Mucosa of stomach (tissue), 1 donor: ENCODE data around the gene INPP4A.

Experiments
- H3K27me3 ChIP-seq: one replicate; pipeline ENCODE4 v1.7.0; 2013; ENCODE audit warnings: mild to moderate bottlenecking, low read length; ENCODE audit not compliant: control insufficient read depth, insufficient read depth
- H3K36me3 ChIP-seq: one replicate; pipeline ENCODE4 v1.7.0; 2013; ENCODE audit warnings: low read length; ENCODE audit not compliant: control insufficient read depth, insufficient read depth
- H3K4me1 ChIP-seq: one replicate; pipeline ENCODE4 v1.7.0; 2013; ENCODE audit warnings: mild to moderate bottlenecking, low read length; ENCODE audit not compliant: control insufficient read depth, insufficient read depth
- H3K4me3 ChIP-seq: one replicate; pipeline ENCODE4 v1.7.0; 2013; ENCODE audit warnings: low read length
- H3K9ac ChIP-seq: one replicate; pipeline ENCODE4 v1.7.0; 2013; ENCODE audit warnings: mild to moderate bottlenecking, low read length, moderate library complexity
- H3K9me3 ChIP-seq: one replicate; pipeline ENCODE4 v1.7.0; 2013; ENCODE audit warnings: mild to moderate bottlenecking, low read length, moderate library complexity; ENCODE audit not compliant: control insufficient read depth
- donor health status: Pancreatic carcinoma.

INPP4A gene

DNA sequence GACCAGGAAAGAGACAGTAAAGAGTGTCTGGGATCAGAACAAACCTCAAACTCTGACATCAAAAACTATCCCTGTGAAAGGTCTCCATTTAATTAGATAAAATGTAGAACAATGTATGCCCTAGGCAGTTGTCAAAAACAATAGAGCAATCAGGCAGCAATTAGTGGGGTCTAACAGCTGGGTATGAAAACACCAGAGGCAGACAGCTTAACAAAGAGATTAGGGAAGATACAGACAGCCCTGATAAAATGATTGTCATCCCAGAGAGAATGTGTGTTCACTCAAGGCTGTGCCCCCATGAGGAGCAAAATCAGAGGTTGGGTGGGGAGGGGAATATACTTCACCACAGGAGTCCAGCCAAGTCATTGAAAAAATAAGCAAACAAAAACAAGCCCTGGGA, 50.0 kb downstream of the INPP4A start:
- no peak overlapping the region for H3K9ac ChIP-seq
- H3K27me3 ChIP-seq = no peaks in the 10 kb centered on the region
- H3K4me1 ChIP-seq = no peaks in the 10 kb centered on the region
- H3K9me3 ChIP-seq = no peaks in the 10 kb centered on the region
- no peak overlapping the region for H3K4me3 ChIP-seq
- H3K36me3 ChIP-seq = no peaks in the 10 kb centered on the region

DNA sequence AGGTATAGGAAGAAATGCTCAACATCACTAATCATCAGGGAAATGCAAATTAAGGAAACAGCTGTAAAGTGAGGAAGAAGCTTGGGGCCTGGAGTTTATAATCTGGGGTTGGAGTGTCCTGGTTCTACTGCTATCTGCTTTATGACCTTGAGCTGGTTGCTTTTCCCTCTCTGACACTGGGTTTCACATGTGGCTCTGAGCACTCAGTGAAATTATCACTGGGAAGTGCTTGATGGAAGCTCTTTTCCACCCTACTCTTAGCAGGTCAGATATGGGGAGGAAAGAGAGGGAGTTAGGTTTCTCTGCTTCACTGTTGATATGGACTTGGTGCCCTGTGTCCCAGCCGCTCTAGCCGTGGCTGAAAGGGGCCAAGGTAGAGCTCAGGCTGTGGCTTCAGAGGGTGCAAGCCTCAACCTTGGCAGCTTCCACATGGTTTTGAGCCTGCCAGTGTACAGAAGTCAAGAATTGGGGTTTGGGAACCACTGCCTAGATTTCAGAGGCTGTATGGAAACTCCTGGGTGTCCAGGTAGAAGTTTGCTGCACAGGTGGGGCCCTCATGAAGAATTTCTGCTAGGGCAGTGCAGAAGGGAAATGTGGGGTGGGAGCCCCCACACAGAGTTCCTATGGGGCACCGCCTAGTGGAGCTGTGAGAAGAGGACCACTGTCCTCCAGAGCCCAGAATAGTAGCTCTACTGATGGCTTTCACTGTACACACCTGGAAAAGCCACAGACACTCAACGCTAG, 52.3 kb downstream of the INPP4A start:
- Histone ChIP-seq H3K27me3 (no peaks in the 10 kb centered on the region), H3K4me3 (no peak overlapping the region), H3K4me1 (no peaks in the 10 kb centered on the region), H3K9me3 (no peaks in the 10 kb centered on the region), H3K9ac (no peak overlapping the region), H3K36me3 (no peaks in the 10 kb centered on the region)

DNA sequence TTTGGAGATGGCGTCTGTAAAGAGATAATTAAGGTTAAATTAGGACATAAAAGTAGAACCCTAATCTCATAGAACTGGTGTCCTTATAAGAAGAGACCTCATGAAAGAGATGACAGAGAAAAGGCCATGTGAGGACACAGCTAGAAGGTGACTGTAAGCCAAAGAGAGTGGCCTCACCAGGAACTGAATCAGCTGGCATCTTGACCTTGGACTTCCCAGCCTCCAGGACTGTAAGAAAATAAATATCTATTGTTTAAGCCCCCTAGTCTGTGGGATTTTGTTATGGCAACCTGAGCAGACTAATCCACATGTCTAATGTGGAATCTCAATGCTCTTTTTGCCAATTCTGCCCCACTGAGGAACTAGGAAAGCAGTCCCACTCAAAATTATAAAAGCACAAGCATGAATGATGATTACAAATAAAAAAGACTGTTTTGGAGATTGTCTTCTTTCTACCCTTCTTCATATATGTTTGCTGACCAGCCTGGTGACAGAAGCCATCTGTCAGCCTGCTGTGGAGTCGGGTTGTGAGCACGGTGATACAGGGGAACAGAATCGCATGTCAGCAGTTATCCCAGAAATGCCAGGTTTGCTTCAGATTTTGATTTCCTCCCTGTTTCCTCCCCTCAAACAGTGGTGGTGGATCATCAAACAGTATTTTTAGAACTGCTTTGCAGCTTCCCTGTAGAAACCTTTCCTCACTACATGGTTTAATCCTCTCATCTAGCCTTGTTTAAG, 54.2 kb downstream of the INPP4A start:
- H3K36me3 ChIP-seq = no peaks in the 10 kb centered on the region

DNA sequence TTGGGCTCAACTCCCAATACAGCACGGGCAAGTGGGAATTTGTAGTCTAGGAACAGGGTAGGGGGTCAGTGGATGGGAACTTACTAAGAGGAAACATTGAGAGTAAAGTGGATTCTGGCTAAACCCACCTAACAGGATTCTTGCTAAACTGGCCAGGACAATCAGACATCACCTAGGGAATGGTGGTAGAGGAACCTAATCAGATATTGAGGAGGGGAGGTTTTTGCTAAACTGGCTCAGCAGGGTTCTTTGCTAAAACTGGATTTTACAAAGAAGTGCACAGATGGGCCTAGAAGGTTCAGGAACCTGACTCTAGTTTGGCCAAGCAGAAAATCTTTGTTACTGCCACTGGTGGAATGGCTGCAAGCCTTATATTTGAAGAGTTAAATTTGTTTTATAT, 55.9 kb downstream of the INPP4A start:
- Histone ChIP-seq H3K27me3 (no peaks in the 10 kb centered on the region), H3K4me3 (no peak overlapping the region), H3K9me3 (no peaks in the 10 kb centered on the region), H3K36me3 (no peaks in the 10 kb centered on the region), H3K4me1 (peaks cover 9% of the 10 kb centered on the region), H3K9ac (no peak overlapping the region)

More for the DNA sequence above, 54.2 kb downstream of the INPP4A start:
- H3K4me3 ChIP-seq = no peak overlapping the region
- H3K27me3 ChIP-seq = no peaks in the 10 kb centered on the region
- H3K9me3 ChIP-seq = no peaks in the 10 kb centered on the region
- no peak overlapping the region for H3K9ac ChIP-seq
- H3K4me1 ChIP-seq = peaks cover 7% of the 10 kb centered on the region

DNA sequence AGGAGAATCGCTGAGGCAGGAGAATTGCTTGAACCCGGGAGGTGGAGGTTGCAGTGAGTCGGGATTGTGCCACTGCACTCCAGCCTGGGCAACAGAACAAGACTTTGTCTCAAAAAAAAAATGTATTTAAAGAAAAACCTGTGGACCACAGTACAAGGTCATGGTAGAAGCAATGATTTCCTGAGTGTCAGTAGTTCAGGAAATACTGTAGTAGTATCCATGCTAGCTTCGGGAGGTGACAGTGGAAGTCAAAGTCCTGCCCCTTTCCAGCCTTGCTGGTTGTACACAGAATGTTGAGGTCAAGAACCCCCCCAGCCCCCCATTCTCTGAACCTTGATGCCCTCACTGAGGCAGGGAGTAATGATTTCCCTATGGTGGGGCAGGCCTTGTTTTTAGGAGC, 56.6 kb downstream of the INPP4A start:
- no peaks in the 10 kb centered on the region for H3K9me3 ChIP-seq

DNA sequence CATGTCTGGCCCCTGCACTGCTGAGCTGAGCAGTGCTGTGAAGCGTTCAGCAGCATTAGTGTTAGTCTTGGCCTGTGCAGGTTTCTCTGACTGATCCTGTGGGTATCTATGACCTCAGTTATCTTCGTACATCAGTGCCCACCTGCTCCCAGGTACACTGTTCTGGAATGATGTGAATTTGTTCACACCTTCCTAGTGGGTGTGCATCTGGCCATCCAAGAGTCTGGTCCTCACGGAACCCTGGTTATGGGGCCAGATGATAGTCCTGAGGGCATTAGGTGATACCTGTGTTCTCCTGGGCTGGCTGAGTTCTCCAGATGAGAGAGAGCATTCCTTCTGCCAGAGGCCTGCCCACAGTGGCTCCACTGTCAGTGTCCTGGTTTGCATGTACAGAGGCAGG, 57.2 kb downstream of the INPP4A start:
- Histone ChIP-seq H3K4me3 (no peak overlapping the region), H3K4me1 (peaks cover 9% of the 10 kb centered on the region)

More for the DNA sequence above, 56.6 kb downstream of the INPP4A start:
- Histone ChIP-seq H3K36me3 (no peaks in the 10 kb centered on the region), H3K4me1 (peaks cover 9% of the 10 kb centered on the region), H3K4me3 (no peak overlapping the region), H3K27me3 (no peaks in the 10 kb centered on the region), H3K9ac (no peak overlapping the region)

DNA sequence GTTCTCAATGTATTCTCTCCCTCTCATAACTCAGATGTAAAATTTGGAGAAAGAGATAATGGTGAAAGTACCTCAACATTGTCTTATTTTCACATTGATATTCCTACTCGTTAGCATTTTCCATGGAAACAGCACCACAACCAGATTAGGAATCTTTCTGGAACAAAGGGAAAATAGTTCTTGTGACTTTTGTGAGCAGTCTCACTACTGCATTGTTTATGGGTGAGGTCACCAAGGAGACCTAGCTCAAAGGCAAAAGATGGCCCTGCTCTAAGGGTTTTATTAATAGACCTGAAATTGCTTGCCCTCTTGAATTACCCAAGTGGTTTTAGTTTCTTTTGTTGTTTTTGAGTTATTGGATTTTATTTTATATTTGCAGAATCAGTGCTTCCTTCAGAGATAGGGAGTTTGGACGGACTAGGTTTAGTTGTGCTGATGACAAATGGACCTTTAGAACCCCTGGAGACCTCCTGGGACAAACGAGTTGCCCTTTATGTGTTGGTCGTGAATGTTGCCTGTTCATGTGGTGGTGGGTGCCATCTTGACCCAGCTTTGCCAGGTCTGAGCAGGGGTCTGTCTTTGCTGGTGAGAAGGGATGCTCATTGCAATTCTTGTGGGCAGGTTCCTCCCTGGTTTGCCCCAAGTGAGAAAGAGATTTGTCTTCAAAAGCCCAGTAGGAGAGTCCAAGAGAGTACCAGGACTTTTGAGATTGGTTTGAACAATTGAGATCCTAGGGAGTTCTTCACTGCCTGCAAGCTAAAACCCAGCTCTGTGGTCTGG, 58.1 kb downstream of the INPP4A start:
- Histone ChIP-seq H3K9me3 (no peaks in the 10 kb centered on the region), H3K4me3 (no peak overlapping the region), H3K36me3 (no peaks in the 10 kb centered on the region), H3K4me1 (peaks cover 11% of the 10 kb centered on the region), H3K9ac (no peak overlapping the region), H3K27me3 (no peaks in the 10 kb centered on the region)

More for the DNA sequence above, 57.2 kb downstream of the INPP4A start:
- H3K9me3 ChIP-seq = no peaks in the 10 kb centered on the region
- no peak overlapping the region for H3K9ac ChIP-seq
- no peaks in the 10 kb centered on the region for H3K27me3 ChIP-seq
- H3K36me3 ChIP-seq = no peaks in the 10 kb centered on the region

DNA sequence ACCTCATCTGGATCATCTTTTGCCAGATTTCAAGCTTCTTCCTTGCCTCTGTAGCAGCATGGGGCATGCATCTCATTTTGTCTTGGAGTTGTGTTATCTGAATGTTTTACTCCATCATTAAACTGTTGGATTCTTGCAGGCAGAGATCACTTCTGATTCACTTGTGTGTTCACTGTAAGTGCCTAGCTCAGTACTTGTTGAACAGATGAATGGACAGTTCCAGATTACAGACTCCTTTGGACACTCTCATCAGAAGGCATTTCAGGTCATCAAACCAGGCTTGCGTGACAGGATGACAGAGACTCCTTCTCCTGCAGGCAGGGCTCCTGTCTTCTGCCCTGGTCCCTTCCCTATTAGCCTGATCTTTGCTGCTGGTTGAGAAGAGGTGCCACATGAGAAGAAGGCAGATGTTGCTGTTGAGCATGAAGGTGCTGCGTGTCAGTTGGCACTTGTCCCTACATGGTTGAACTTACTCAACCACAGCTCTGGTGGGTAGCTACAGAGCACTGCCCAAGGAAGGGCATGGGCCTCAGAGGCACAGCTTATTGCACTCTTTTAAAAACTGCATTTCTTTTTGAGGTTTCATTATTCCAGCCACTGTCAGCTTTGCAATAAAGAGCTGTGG, 58.9 kb downstream of the INPP4A start:
- Histone ChIP-seq H3K4me1 (peaks cover 19% of the 10 kb centered on the region), H3K27me3 (no peaks in the 10 kb centered on the region), H3K9me3 (no peaks in the 10 kb centered on the region), H3K36me3 (no peaks in the 10 kb centered on the region), H3K9ac (no peak overlapping the region), H3K4me3 (no peak overlapping the region)

DNA sequence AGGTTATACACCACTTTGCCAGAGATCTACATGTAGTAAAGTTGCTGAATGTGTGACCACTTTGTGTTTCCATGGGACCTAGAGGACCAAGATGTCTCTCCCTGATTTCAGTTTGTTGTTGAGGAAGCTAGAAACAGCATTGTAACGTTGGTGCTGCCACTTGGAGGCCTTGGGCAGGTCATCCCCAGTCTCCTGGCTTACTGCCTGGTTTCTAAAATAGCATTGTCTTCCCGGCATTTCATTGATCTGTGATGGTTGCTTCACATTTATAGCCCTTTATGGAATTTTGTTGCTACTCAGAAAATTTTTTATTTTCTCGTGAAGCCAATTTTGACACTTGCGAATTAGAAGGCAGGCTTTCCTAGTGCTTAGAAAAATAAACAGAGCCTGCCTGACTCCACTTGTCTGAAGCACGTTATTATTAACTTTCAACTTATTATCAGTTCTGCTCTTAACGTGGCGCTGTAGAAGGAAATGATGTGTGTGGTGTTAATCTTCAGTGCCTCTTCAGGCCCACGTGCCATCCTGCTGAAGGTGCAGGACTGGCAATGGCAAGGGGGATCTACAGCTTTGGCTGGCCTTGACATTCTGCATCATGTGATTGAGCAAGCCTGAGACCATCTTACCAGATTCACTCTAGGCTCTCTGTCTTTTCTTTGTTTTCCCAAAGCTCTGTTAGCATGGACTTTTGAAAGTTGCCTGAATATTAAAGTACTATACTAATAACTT, 59.9 kb downstream of the INPP4A start:
- no peaks in the 10 kb centered on the region for H3K36me3 ChIP-seq
- no peaks in the 10 kb centered on the region for H3K27me3 ChIP-seq
- H3K4me3 ChIP-seq = no peak overlapping the region
- H3K9me3 ChIP-seq = no peaks in the 10 kb centered on the region
- H3K4me1 ChIP-seq = peaks cover 21% of the 10 kb centered on the region
- H3K9ac ChIP-seq = no peak overlapping the region

DNA sequence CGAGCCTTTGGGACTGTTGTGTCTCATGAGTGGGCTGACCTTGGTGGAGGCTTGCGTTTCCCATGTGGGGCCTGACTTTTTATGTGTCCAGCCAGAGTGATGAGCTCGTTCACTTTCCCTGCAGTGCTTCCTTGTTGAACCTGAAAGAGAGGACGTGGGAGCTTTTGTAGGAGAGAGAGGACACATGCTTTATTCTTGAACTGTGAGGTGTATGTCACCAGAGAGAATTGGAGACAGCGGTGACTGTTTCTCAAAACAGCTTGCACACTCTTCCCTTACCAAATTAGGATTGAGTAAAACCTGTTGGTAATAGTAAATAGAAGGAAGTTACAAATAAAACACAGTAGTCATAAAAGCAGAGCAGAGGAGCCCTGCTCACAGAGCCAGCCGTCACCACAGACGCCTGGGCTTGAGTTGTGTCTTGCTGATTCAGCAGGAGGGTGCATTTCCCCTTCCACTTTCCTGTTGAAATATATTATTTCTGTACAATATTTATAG, 60.7 kb downstream of the INPP4A start:
- H3K4me1 ChIP-seq = peaks cover 21% of the 10 kb centered on the region

DNA sequence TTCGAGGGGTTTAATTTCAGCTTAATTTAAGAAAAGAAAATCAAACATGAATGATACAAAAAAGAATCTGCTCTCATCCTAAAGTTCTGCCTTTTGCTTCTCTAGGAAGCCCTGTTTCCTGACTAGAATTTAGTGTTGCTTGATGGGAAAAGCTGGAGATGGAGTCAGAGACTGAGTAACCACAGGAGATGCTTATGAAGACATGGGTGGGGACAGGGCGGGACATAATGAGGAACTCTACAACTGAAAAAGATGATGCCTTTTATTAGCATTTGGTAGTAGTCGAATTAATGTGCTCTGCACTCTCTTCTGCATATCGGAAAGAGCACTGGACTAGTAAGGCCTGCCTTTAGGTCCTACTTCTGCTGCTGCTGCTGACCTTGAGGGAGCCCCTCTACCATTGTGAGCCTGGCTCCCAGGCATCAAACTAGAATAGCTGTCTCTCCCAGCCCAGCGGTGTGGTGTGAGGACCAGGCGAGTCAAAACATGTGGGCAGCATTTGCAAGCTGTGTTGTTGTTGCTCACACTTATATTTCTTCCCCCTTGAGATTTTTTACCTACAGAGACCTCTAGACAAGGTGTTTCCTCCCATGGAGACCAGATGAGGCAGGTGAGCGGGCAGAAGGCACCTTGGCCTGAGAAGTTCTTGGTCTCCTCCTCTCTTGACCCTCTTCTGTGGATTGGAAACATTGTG, 61.5 kb downstream of the INPP4A start:
- Histone ChIP-seq H3K4me3 (no peak overlapping the region), H3K36me3 (no peaks in the 10 kb centered on the region), H3K9ac (no peak overlapping the region), H3K9me3 (no peaks in the 10 kb centered on the region), H3K27me3 (no peaks in the 10 kb centered on the region), H3K4me1 (peaks cover 21% of the 10 kb centered on the region)

More for the DNA sequence above, 60.7 kb downstream of the INPP4A start:
- Histone ChIP-seq H3K27me3 (no peaks in the 10 kb centered on the region), H3K9ac (no peak overlapping the region), H3K9me3 (no peaks in the 10 kb centered on the region), H3K4me3 (no peak overlapping the region), H3K36me3 (no peaks in the 10 kb centered on the region)
